ENCODE data around the gene CNTNAP2.
A peak's percentile ranks its signal among the peaks of the same experiment; 100 is the strongest.
"Not testable (repeated sequence)": the region's sequence is repeated elsewhere in the genome, so short reads cannot be mapped to it uniquely, and the experiment has no call there.

The CNTNAP2 gene

GRCh38 chr7:148299350-148300276 lies 2183.0 kb downstream of the CNTNAP2 start:
- DNase-seq, result no peak

DNA sequence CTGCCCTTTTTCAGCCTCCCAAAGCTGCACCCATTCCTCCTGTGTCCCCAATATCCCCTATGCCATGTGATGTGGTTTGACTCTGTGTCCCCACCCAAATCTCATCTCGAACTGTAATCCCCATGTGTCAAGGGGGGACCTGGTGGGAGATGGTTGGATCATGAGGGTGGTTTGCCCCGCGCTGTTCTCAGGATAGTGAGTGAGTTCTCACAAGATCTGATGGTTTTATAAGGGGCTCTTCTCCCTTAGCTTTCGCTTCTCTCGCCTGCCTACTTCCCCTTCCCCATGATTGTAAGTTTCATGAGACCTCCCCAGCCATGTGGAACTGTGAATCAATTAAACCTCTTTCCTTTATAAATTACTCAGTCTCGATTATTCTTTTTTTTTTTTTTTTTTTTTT lies 2185.8 kb downstream of the CNTNAP2 start:
- not testable (repeated sequence) for DNase-seq

DNA sequence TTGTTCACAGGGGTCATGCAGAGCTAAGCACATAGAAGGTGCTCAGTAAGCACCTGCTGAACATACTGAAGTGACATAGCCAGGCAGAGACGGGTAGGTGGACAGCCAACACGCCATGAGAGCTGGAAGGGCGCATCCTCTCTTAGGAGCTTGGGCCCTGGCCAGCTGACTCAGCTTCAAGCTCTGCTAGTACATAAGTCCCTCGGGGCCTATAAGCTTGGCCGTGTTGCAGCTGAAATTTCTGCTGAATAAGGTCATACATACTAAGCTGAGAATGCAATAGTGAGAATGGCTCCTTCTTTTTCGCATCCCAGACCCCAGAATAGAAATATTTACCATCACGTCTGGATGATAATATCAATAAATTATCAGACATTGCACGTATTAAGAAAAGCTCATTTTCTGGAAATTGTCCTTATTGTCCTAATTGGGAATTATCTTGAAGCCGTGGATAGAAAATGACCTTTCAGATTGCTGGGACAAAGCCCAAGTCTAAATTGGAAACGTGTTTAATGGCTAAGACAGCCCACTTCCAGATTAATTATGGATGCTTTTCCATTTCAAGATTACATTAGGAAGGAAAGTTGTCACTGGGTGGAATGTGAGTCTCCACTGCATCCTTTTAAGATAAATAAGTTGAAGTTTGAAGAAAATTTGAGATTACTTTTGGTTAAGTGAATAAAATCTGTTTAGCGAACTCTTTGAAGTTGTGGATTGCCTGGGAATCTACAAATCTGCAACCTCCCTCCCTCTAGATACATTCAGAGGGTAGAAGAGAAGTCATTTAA lies 2186.9 kb downstream of the CNTNAP2 start:
- peak; percentile 58 for DNase-seq

DNA sequence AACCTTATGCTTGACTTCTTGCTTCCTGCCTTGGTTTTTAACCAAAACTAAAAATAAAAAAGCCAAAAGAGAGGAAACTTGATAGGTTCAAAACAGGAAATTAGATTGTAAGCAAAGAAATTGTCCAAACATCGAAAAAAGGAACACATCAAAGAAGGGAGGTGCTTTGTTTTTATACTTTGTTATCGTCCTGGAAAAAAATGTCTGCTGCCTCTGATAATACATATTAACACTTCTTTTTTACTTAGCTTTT lies 2187.4 kb downstream of the CNTNAP2 start:
- no peak for DNase-seq

GRCh38 chr7:148304456-148304855 lies 2187.9 kb downstream of the CNTNAP2 start:
- DNase-seq, result peak; percentile 51

GRCh38 chr7:148306759-148307158 lies 2190.2 kb downstream of the CNTNAP2 start:
- DNase-seq, result no peak

- DNase-seq, result peak; percentile 29
Measured at GRCh38 chr7:148318102-148318811, 2201.7 kb downstream of the CNTNAP2 start.

DNA sequence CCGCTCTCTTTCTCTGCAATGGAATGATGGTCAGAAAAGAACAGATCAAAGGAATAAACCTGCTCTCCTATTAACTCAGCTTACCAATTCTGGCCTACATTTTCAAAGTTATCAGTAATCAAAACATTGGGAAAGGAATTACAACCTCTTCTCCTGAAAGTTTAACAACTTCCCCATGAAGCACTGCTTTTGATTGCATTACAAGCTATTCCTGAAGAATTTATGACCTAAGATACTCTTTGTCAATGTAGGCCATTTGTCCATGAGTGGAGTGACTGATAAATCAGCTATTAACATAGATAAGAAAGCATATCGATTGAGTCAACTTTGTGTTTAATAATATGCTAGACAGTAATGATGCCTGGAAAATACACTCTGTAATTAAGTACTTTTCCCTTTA lies 2202.2 kb downstream of the CNTNAP2 start:
- no peak for DNase-seq

DNA sequence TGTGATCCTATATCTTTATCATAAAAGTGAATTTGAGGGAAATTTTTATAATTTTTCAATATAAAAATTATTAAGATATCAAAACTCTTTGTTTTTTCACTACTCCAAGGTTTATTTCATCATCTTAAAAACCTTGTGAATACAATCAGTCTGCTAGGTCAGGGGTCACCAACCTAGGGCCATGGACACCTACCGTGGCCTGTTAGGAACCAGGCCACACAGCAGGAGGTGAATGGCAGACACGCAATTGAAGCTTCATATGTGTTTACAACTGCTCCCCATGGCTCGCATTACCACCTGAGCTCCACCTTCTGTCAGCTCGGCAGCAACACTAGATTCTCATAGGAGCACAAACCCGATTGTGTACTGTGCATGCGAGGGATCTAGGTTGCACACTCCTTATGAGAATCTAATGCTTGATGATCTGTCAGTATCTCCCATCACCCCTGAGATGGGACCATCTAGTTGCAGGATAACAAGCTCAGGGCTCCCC lies 2202.8 kb downstream of the CNTNAP2 start:
- DNase-seq, result peak; percentile 6

DNA sequence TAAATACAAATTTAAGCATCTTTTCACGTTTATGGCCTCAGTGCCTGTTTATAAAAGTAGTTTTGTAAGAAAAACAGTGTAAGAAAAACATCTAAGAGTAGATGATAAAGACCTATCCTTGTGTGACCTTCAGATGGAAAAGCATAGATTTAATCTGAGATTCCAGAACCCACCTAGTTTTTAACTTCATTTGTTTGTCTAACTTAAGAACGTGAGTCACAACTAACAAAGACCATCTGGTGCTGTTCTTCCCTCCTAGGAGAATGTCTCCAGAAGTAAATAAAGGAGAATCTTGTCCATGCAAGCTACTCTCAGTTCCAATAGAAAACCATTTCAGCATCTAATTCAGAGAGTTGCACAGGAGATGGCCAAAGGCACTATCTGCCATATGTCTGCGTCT lies 2208.6 kb downstream of the CNTNAP2 start:
- no peak for DNase-seq

DNA sequence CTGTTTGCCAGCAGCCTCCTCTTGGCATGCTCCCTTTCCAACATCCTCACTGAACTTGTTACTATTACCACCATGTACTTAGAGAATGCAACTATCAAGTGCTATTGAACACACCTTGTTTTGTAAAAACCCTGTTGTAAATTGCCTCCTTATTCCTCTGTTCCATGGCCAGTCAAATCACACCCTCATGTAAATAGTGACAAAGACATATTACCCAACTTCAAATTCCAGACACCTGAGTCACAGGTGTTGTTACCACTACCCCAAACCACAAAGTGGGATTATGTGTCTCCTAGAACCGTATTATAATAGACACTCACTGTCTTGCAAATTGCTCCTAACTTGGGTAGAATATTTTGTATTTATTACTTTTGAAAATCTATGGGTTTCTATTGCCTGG lies 2210.8 kb downstream of the CNTNAP2 start:
- no peak for DNase-seq

- DNase-seq, result no peak
Measured at GRCh38 chr7:148328906-148329305, 2212.3 kb downstream of the CNTNAP2 start.

- DNase-seq, result no peak
Measured at GRCh38 chr7:148330124-148330818, 2213.7 kb downstream of the CNTNAP2 start.

GRCh38 chr7:148330822-148331221 lies 2214.2 kb downstream of the CNTNAP2 start:
- no peak for DNase-seq

- DNase-seq, result not testable (repeated sequence)
Measured at GRCh38 chr7:148331456-148331855, 2214.9 kb downstream of the CNTNAP2 start.

DNA sequence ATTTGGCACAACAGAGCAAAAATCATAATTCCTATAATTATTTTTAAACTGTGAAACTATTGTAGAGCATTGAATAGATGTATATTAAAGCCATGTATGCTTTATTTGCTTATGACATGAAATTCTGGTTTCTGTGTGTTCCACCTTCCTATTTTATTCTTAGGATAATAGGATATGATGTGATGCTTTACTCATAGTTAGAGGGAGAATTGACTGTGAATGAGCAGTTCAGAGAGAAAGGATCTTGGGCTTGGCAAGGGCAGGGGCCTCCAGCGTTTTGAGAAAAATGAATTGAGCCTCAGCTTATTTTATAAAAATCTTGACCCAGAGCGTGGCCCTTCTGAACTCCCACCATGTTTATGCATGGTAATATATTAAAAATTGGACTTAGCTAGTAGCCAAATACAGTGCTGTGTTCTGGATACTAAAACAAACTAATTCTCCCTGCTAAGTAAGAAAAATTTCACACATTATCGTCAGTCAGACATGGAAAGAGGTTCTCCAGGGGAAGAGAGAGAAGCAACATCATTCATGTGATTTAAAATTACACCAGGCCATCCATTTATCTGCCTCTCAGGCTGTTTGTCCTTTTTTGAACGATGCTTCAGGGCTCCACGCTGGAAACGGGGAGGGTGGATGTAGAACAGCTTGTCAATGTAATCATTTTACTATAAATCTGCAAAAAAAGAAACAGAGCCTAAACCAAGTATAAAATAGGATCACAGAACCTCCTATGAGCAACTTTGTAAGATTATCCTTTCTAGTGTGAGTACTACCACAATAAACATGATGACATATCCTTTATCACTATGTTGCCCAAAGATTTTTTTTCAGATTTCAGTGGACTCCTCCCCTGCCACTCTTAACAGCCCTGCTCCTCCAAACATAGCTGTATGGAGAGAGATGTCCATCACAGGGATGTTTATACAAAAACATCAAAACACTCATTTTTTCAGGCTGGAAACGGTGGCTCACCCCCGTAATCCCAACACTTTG lies 2215.9 kb downstream of the CNTNAP2 start:
- DNase-seq, result no peak

- DNase-seq, result no peak
Measured at GRCh38 chr7:148334441-148334956, 2217.9 kb downstream of the CNTNAP2 start.

DNA sequence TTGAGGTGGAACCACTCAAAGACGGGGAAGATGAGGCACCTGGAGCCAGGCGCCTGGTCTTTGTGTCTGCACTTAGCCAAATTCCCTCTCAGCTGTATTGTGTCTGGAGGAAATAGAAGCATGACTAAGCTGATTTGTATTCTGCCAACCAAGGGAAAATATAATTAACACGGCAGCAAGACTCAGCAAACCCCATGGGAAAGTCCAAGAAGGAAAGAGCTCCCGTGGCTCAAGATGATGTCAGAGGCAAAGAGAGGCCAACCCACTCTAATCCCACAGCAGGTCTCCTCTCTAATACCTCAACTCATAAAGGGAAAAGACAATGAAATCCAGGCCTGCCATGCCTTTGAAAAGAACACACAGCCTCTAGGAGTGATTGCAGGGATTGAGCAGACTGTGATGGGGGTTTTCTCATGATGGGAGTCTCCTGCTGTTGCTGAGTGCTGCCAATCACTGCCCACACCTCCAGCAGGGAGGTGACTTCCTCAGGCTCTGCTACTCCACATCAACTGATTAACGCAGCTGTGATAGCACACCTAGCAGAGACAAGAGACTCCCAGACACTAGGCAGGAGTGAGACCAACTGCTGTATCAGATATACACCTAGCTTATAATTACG lies 2218.5 kb downstream of the CNTNAP2 start:
- DNase-seq, result peak; percentile 33

GRCh38 chr7:148335790-148336189 lies 2219.2 kb downstream of the CNTNAP2 start:
- no peak for DNase-seq

DNA sequence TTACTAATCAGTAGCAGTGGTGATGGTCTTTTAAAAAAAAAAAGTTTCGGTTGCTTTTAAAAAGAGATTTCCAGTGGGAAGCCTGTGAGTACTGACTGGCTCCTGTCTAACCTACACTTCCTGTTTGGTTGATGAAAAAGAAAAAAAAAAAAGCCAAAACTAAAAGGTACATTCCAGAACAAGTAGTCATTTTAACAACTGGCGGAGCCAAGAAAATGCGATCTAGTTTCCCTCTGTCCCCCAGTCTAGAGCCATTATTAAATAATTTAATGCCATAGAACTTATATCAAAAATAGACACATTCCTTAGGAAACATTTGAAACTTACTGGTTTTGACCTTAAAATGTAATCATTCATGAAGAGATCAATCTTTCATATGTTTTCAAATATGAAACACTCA lies 2219.8 kb downstream of the CNTNAP2 start:
- no peak for DNase-seq

Data from NCI-H2171 (cell line).